OCI-LY3 (cell line): ENCODE data around the gene RNU6-1.

Experiments used
- CTCF ChIP-seq: fragments of 200-600, 300-600 bp; sonication (generic); IDR thresholded peaks from 2 replicates; pipeline ENCODE4 v1.5.1; 2014; ENCODE audit warnings: antibody characterized with exemption, low read length, low read depth
- EZH2phosphoT487 ChIP-seq: fragments of 200-600 bp; shearing (Covaris generic); IDR thresholded peaks from 2 replicates; pipeline ENCODE4 v1.6.1; 2018; ENCODE audit warnings: antibody characterized with exemption, mixed run types, low read depth

- TF ChIP-seq CTCF (no peak), EZH2phosphoT487 (no peak)
Observed at GRCh38 chr15:67841513-67841762, 1.6 kb upstream of the RNU6-1 start.
